SU-DHL-6 (cell line): Measurements from ENCODE around the gene SPEF1.

Experiments
- H2AFZ ChIP-seq: fragments of 200-600 bp; sonication (generic); 2 replicates; pipeline ENCODE4 v1.6.1; 2014; ENCODE audit warnings: low read depth, mild to moderate bottlenecking, moderate library complexity, mixed read lengths, antibody characterized with exemption, low read length; ENCODE audit not compliant: severe bottlenecking
- H3F3A ChIP-seq: fragments of 200-600 bp; shearing (Covaris generic); 2 replicates; pipeline ENCODE4 v1.6.0; 2016; ENCODE audit warnings: antibody characterized with exemption, mild to moderate bottlenecking; ENCODE audit not compliant: insufficient read depth
- H3K27ac ChIP-seq: fragments of 200-600 bp; sonication (generic); 2 replicates; pipeline ENCODE4 v1.5.1; 2016; ENCODE audit warnings: low read depth, mild to moderate bottlenecking, low read length, moderate library complexity, mixed read lengths
- H3K27me3 ChIP-seq: fragments of 200-600 bp; sonication (generic), shearing (Covaris generic); 2 replicates; pipeline ENCODE4 v1.6.0; 2014; ENCODE audit warnings: mild to moderate bottlenecking, low read length
- H3K36me3 ChIP-seq: fragments of 200-600 bp; sonication (generic); 2 replicates; pipeline ENCODE4 v1.6.1; 2014; ENCODE audit warnings: mild to moderate bottlenecking, low read length, mixed read lengths
- H3K4me2 ChIP-seq: fragments of 300-600, 200-600 bp; shearing (Covaris generic), sonication (generic); 2 replicates; pipeline ENCODE4 v1.6.0; 2014; ENCODE audit warnings: low read length, low read depth, mild to moderate bottlenecking; ENCODE audit not compliant: poor library complexity, severe bottlenecking
- H3K4me3 ChIP-seq: fragments of 200-600 bp; sonication (generic); 2 replicates; pipeline ENCODE4 v1.5.1; 2014; ENCODE audit warnings: antibody characterized with exemption, low read length, mild to moderate bottlenecking, mixed read lengths; ENCODE audit not compliant: insufficient read depth, poor library complexity, severe bottlenecking
- H3K79me2 ChIP-seq: fragments of 200-600 bp; sonication (generic); 2 replicates; pipeline ENCODE4 v1.6.1; 2014; ENCODE audit warnings: mild to moderate bottlenecking, low read length, moderate library complexity; ENCODE audit not compliant: insufficient read depth
- H3K9ac ChIP-seq: fragments of 200-600 bp; sonication (generic); 2 replicates; pipeline ENCODE4 v1.7.0; 2014; ENCODE audit warnings: mild to moderate bottlenecking, low read length
- H3K9me2 ChIP-seq: fragments of 200-600 bp; sonication (generic); replicated peaks from 2 replicates; pipeline ENCODE4 v1.6.1; 2014; ENCODE audit warnings: low read length; ENCODE audit not compliant: insufficient read depth
- H3K9me3 ChIP-seq: fragments of 200-600 bp; sonication (generic); 2 replicates; pipeline ENCODE4 v1.6.1; 2014; ENCODE audit warnings: low read length, mixed read lengths; ENCODE audit not compliant: insufficient read depth
- H4K20me1 ChIP-seq: fragments of 200-600 bp; sonication (generic); 2 replicates; pipeline ENCODE4 v1.6.1; 2014; ENCODE audit warnings: low read depth, mild to moderate bottlenecking, antibody characterized with exemption, low read length, moderate library complexity, mixed read lengths
- EZH2phosphoT487 ChIP-seq: fragments of 200-600 bp; sonication (generic), shearing (Covaris generic); conservative IDR thresholded peaks from 2 replicates; pipeline ENCODE4 v1.6.1; 2018; ENCODE audit warnings: mild to moderate bottlenecking, antibody characterized with exemption, low read length, moderate library complexity, mixed read lengths
- TF ChIP-seq, protein P1 (sequence below): fragments of 200-600 bp; sonication (generic); IDR thresholded peaks from one replicate; pipeline ENCODE4 v1.5.1; 2017; ENCODE audit warnings: antibody characterized with exemption, mild to moderate bottlenecking, low read length, moderate library complexity; ENCODE audit not compliant: insufficient read depth, poor library complexity, severe bottlenecking

SPEF1 gene

GRCh38 chr20:3729378-3729777 lies 51.9 kb downstream of the SPEF1 start:
- H3K9me3 ChIP-seq = no peaks in the 10 kb centered on the region
- H3K9me2 ChIP-seq = no peaks in the 10 kb centered on the region
- no peak overlapping the region for H2AFZ ChIP-seq
- H3K4me3 ChIP-seq = no peak overlapping the region
- H3K9ac ChIP-seq = no peak overlapping the region
- H3K27ac ChIP-seq = no peak overlapping the region
- no peak overlapping the region for H3K4me2 ChIP-seq
- H3K79me2 ChIP-seq = no peaks in the 10 kb centered on the region
- H3K27me3 ChIP-seq = no peaks in the 10 kb centered on the region
- H3F3A ChIP-seq = no peaks in the 10 kb centered on the region
- no peaks in the 10 kb centered on the region for H4K20me1 ChIP-seq
- no peak for TF ChIP-seq EZH2phosphoT487
- TF ChIP-seq, protein P1, sequence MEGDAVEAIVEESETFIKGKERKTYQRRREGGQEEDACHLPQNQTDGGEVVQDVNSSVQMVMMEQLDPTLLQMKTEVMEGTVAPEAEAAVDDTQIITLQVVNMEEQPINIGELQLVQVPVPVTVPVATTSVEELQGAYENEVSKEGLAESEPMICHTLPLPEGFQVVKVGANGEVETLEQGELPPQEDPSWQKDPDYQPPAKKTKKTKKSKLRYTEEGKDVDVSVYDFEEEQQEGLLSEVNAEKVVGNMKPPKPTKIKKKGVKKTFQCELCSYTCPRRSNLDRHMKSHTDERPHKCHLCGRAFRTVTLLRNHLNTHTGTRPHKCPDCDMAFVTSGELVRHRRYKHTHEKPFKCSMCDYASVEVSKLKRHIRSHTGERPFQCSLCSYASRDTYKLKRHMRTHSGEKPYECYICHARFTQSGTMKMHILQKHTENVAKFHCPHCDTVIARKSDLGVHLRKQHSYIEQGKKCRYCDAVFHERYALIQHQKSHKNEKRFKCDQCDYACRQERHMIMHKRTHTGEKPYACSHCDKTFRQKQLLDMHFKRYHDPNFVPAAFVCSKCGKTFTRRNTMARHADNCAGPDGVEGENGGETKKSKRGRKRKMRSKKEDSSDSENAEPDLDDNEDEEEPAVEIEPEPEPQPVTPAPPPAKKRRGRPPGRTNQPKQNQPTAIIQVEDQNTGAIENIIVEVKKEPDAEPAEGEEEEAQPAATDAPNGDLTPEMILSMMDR = no peak
- H3K36me3 ChIP-seq = no peaks in the 10 kb centered on the region

DNA sequence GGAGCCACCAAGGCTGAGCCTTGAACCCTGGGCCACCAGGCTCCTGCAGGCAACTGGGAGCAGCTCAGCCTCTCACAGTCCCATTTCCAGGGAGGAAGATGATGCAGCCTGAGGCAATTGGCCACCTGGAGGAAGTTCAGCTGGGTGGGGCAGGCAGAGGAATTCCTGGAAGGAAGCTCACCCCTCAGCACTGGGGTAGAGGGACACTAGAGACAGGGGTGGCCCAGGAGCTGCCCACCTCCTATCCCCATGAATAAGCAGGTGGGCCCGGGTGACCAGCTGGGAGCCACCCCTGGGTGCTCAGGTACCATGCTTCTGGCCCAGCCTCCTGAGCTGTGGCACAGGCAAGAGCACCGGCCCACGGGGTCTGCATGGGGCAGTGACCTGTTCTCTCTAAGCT lies 52.4 kb downstream of the SPEF1 start:
- TF ChIP-seq, protein P1 = no peak
- no peak for TF ChIP-seq EZH2phosphoT487
- H3K9me2 ChIP-seq = no peaks in the 10 kb centered on the region
- no peaks in the 10 kb centered on the region for H3F3A ChIP-seq
- H3K27ac ChIP-seq = no peak overlapping the region
- H3K4me2 ChIP-seq = no peak overlapping the region
- H4K20me1 ChIP-seq = no peaks in the 10 kb centered on the region
- no peak overlapping the region for H3K4me3 ChIP-seq
- H3K27me3 ChIP-seq = no peaks in the 10 kb centered on the region
- no peak overlapping the region for H2AFZ ChIP-seq
- H3K79me2 ChIP-seq = no peaks in the 10 kb centered on the region
- H3K36me3 ChIP-seq = no peaks in the 10 kb centered on the region
- no peaks in the 10 kb centered on the region for H3K9me3 ChIP-seq
- no peak overlapping the region for H3K9ac ChIP-seq

- no peaks in the 10 kb centered on the region for H4K20me1 ChIP-seq
- TF ChIP-seq, protein P1 = no peak
- TF ChIP-seq EZH2phosphoT487 = no peak
- no peaks in the 10 kb centered on the region for H3K27me3 ChIP-seq
These were observed 52.9 kb downstream of the SPEF1 start for GRCh38 chr20:3728354-3728753.

More at GRCh38 chr20:3728354-3728753, 52.9 kb downstream of the SPEF1 start:
- Histone ChIP-seq H3K27ac (no peak overlapping the region), H2AFZ (no peak overlapping the region), H3K4me3 (no peak overlapping the region), H3K36me3 (no peaks in the 10 kb centered on the region), H3K9me3 (no peaks in the 10 kb centered on the region), H3F3A (no peaks in the 10 kb centered on the region), H3K9ac (no peak overlapping the region), H3K4me2 (no peak overlapping the region), H3K79me2 (no peaks in the 10 kb centered on the region), H3K9me2 (no peaks in the 10 kb centered on the region)
